Stomach smooth muscle (tissue), 2 donors: ENCODE data around the gene CDCA5.

Experiments
- H3K27ac ChIP-seq: one replicate; pipeline ENCODE4 v1.7.0; 2013; ENCODE audit warnings: mild to moderate bottlenecking, low read length, inconsistent platforms
- H3K27me3 ChIP-seq, 2 donors: one replicate each; pipeline ENCODE4 v1.7.0; 2013; ENCODE audit warnings: low read length in 2 of 2; ENCODE audit not compliant: insufficient read depth in 2 of 2, control insufficient read depth in 1 of 2
- H3K36me3 ChIP-seq, 2 donors: one replicate each; pipeline ENCODE4 v1.7.0; 2013; ENCODE audit warnings: low read length in 2 of 2; ENCODE audit not compliant: control insufficient read depth in 2 of 2, insufficient read depth in 2 of 2
- H3K4me1 ChIP-seq: one replicate; pipeline ENCODE4 v1.7.0; 2013; ENCODE audit warnings: low read length; ENCODE audit not compliant: control insufficient read depth, insufficient read depth
- H3K4me3 ChIP-seq, 2 donors: one replicate each; pipeline ENCODE4 v1.7.0; 2013; ENCODE audit warnings: low read length in 2 of 2
- H3K9ac ChIP-seq, 2 donors: one replicate each; pipeline ENCODE4 v1.7.0; 2013; ENCODE audit warnings: low read length in 2 of 2, mild to moderate bottlenecking in 1 of 2
- H3K9me3 ChIP-seq, 2 donors: one replicate each; pipeline ENCODE4 v1.7.0; 2013; ENCODE audit warnings: low read length in 2 of 2; ENCODE audit not compliant: control insufficient read depth in 2 of 2
- donor health status: healthy.
- donor health status: Pancreatic carcinoma.

Gene CDCA5

DNA sequence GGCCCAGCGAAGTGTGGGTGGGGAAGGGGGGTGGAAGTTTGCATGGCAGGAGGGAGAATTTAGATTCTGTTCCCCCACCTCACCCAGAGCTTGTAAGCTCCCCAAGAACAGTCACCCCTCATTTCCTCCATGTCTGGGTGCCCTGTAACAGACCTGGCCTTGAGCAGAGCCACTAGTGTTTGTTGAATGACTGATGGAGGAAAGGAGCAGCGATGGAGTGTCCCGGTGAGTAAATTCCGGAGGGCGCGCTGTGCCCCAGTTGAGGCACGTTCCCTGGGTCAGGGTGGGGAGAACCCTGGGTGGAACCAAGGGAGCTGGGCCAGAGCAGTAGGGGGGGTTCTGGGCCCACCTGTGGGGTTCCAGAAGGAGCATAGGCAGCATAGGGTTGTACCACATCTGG lies 26.3 kb downstream of the CDCA5 start:
- Histone ChIP-seq H3K4me1 (no peaks in the 10 kb centered on the region), H3K27ac (no peak overlapping the region), H3K27me3 (peaks cover 0 to 4% of the 10 kb centered on the region in 2 donors), H3K9ac (no peak overlapping the region), H3K4me3 (no peak overlapping the region), H3K36me3 (no peaks in the 10 kb centered on the region), H3K9me3 (no peaks in the 10 kb centered on the region)

- H3K27ac ChIP-seq = no peak overlapping the region
- H3K36me3 ChIP-seq = no peaks in the 10 kb centered on the region
- H3K27me3 ChIP-seq = peaks cover 0 to 4% of the 10 kb centered on the region in 2 donors
- no peaks in the 10 kb centered on the region for H3K9me3 ChIP-seq
- H3K4me1 ChIP-seq = no peaks in the 10 kb centered on the region
- H3K4me3 ChIP-seq = no peak overlapping the region
- no peak overlapping the region for H3K9ac ChIP-seq
Observed at GRCh38 chr11:65056999-65057398, 26.8 kb downstream of the CDCA5 start.

DNA sequence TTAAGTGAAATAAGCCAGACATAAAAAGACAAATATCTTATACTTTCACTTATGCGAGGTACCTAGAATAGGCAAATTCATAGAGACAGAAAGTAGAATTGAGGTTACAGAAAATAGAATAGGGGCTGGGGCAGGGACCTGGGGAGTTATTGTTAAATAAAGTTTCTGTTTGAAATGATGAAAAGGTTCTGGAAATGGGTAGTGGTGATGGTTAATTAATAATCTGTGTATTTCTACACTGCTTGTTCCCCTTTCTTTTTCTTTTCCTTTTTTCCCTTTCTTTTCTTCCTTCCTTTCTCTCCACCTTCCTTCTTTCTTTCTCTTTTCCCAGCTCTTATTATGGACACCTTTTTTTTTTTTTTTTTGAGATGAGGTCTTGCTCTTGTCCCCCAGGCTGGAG lies 28.3 kb downstream of the CDCA5 start:
- no peak overlapping the region for H3K9ac ChIP-seq
- no peak overlapping the region for H3K4me3 ChIP-seq
- H3K36me3 ChIP-seq = no peaks in the 10 kb centered on the region
- H3K27ac ChIP-seq = no peak overlapping the region
- no peaks in the 10 kb centered on the region for H3K9me3 ChIP-seq
- no peaks in the 10 kb centered on the region for H3K4me1 ChIP-seq
- H3K27me3 ChIP-seq = peaks cover 0 to 4% of the 10 kb centered on the region in 2 donors

DNA sequence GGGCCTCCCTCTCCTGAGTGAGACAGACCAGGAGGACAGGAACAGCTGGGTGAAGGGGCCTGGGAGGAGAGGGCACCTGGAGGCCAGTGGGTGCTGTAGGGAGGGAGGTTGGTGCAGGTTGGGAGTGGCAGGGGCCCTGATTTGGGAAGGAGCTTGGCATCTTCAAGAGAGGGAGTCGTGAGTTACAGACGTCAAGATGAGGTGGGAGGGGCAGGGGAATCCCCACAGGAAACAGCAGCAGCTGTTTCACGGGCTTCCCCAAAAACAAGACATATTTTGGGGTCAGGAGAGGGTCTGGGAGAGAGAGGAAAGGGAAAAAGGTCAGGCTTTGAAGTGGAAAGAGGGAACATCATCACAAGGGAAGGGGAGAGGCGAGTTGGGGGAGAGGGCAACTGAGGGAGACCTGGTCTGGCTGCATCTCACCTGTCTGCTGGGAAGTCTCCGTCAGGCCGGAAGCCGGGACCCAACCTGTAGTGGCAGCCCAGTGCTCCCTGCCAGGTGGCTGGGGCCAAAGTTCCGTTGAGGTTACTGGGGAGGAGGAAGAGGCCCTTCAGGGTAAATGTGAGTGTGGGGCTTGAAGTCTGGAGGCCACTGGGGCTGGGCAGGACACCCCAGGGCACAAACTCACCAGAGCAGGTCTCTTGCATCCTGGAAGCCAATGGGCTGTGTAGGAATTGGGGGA lies 29.9 kb downstream of the CDCA5 start:
- no peaks in the 10 kb centered on the region for H3K4me1 ChIP-seq
- no peaks in the 10 kb centered on the region for H3K36me3 ChIP-seq
- no peaks in the 10 kb centered on the region for H3K9me3 ChIP-seq
- peaks cover 0 to 2% of the 10 kb centered on the region in 2 donors for H3K27me3 ChIP-seq
- no peak overlapping the region for H3K4me3 ChIP-seq
- H3K9ac ChIP-seq = no peak overlapping the region
- H3K27ac ChIP-seq = no peak overlapping the region

DNA sequence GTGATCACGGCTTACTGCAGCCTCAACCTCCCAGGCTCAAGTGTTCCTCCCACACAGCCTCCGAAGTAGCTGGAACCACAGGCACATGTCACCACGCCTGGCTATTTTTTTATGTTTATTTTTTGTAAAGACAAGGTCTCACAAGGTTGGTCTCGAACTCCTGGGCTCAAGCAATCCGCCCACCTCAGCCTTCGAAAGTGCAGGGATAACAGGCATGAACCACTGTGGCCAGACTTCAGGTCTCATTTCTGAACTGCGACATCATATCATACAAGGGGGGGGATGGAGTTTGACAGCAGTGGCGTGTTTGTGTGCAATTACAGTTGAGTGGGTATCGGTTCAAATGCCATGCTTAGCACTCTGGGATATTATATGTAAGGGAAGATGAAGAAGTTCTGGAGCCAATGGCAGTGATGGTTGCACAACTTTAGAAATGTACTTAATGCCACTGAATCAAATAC lies 32.4 kb downstream of the CDCA5 start:
- Histone ChIP-seq H3K36me3 (no peaks in the 10 kb centered on the region), H3K9ac (no peak overlapping the region), H3K27ac (no peak overlapping the region), H3K9me3 (no peaks in the 10 kb centered on the region), H3K4me1 (peaks cover 14% of the 10 kb centered on the region), H3K4me3 (no peak overlapping the region), H3K27me3 (peaks cover 0 to 2% of the 10 kb centered on the region in 2 donors)

- H3K9ac ChIP-seq = peak overlapping the region; percentile 66 to 68
- H3K4me1 ChIP-seq = peaks cover 22% of the 10 kb centered on the region
- H3K27me3 ChIP-seq = no peaks in the 10 kb centered on the region
- H3K4me3 ChIP-seq = peak overlapping the region; percentile 76 to 79
- no peaks in the 10 kb centered on the region for H3K9me3 ChIP-seq
- H3K36me3 ChIP-seq = peaks cover 10 to 12% of the 10 kb centered on the region in 2 donors
- H3K27ac ChIP-seq = no peak overlapping the region
Observed at GRCh38 chr11:65047581-65048422, 36.0 kb downstream of the CDCA5 start.

DNA sequence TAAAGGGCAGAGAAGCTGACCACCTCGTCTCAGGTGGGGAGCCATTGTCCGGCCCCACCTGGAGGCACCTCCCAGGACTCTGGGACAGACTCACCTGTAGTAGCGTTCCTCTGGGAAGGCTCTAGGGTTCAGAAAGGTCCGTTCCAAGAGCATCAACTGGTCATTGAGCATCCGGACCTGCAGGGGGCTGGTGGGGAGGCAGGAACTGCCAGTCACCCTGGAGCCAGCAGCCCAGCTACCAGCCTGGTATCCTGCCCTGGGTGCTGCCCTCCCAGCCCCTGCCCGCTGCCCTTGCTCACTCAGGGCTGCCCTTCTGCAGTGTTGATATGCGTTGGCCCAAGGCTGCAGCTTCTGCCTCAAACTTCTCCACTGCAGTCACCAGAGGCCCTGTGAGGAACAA lies 38.1 kb downstream of the CDCA5 start:
- peaks cover 31% of the 10 kb centered on the region for H3K4me1 ChIP-seq
- peaks cover 10 to 12% of the 10 kb centered on the region in 2 donors for H3K36me3 ChIP-seq
- H3K4me3 ChIP-seq = no peak overlapping the region
- H3K27ac ChIP-seq = no peak overlapping the region
- H3K9ac ChIP-seq = no peak overlapping the region
- no peaks in the 10 kb centered on the region for H3K9me3 ChIP-seq
- H3K27me3 ChIP-seq = no peaks in the 10 kb centered on the region

DNA sequence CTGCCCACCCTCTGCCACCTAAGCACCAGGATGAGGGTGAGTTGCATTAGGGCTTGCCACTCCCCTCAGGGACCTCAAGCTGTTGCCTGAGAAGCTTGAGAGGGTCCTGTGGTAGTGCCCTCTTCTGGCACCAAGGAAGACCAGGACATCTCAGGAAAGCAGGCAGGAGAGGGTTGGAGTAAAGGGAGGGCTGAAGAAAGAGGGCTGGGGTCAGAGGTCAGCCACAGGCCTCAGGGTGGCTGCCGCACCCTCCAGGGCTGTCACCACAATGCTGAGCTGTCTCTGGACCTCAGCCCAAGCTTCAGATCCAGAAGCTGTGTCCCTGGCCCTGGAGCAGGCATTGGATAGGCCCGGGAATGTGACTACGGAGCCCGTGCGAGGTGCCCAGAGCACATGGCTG lies 38.8 kb downstream of the CDCA5 start:
- H3K27ac ChIP-seq = no peak overlapping the region
- H3K36me3 ChIP-seq = peaks cover 10 to 12% of the 10 kb centered on the region in 2 donors
- no peaks in the 10 kb centered on the region for H3K27me3 ChIP-seq
- H3K9ac ChIP-seq = no peak overlapping the region
- H3K9me3 ChIP-seq = no peaks in the 10 kb centered on the region
- peaks cover 31% of the 10 kb centered on the region for H3K4me1 ChIP-seq
- no peak overlapping the region for H3K4me3 ChIP-seq

DNA sequence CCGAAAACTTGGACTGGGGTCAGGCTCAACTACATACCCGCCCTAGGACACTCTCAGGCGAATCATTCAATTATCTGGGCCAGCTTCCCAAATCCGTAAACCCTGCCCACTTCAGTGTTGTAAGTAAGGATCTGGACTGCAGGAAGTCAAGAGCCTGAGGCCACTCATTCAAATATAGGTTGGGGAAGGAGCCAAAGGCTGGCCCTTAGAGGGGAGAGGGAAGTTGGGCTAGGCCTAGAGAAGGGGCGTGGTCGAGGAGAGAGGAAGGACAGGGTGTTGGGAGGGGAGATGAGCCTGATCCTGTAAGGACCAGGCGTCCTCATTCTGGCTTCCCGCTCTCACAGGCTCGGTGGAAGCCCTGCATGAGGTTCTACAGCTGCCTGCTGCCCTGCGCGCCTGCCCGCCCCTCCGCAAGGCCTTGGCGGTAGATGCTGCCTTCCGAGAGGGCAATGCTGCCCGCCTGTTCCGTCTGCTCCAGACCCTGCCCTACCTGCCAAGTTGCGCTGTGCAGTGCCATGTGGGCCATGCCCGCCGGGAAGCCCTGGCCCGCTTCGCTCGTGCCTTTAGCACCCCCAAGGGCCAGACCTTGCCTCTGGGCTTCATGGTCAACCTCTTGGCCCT lies 39.8 kb downstream of the CDCA5 start:
- no peaks in the 10 kb centered on the region for H3K27me3 ChIP-seq
- H3K36me3 ChIP-seq = peaks cover 12 to 14% of the 10 kb centered on the region in 2 donors
- no peaks in the 10 kb centered on the region for H3K9me3 ChIP-seq
- no peak overlapping the region for H3K9ac ChIP-seq
- no peak overlapping the region for H3K27ac ChIP-seq
- H3K4me1 ChIP-seq = peaks cover 31% of the 10 kb centered on the region
- no peak overlapping the region for H3K4me3 ChIP-seq

DNA sequence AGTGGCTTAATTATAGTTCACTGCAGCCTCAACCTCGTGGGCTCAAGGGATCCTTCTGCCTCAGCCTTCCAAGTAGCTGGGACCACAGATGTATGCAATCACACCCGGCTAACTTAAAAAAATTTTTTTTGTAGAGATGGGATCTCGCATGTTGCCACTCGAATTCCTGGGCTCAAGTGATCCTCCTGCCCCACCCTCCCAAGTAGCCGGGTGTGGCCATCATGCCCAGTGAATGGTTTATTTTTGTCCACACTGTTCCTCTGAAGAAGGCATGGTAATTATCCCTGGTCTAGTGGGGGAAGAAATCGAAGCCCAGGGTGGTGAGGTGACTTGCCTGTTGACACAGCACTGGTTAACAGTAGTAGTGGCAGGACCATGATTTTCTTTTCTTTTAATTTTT lies 40.9 kb downstream of the CDCA5 start:
- H3K36me3 ChIP-seq = peaks cover 16 to 22% of the 10 kb centered on the region in 2 donors
- H3K4me1 ChIP-seq = peaks cover 24% of the 10 kb centered on the region
- no peak overlapping the region for H3K27ac ChIP-seq
- H3K4me3 ChIP-seq = no peak overlapping the region
- H3K27me3 ChIP-seq = no peaks in the 10 kb centered on the region
- H3K9ac ChIP-seq = no peak overlapping the region
- no peaks in the 10 kb centered on the region for H3K9me3 ChIP-seq
